DOHH2 (cell line): Measurements from ENCODE around the gene DNAJC2.

ENCODE experiments used
- CTCF ChIP-seq: fragments of 200-600 bp; sonication (generic); IDR thresholded peaks from one replicate; pipeline ENCODE4 v1.5.1; 2014; ENCODE audit warnings: antibody characterized with exemption, mild to moderate bottlenecking, low read depth, low read length; ENCODE audit not compliant: poor library complexity, severe bottlenecking
- EZH2phosphoT487 ChIP-seq: fragments of 200-600 bp; sonication (generic); IDR thresholded peaks from 2 replicates; pipeline ENCODE4 v1.6.1; 2017; ENCODE audit warnings: borderline replicate concordance, mild to moderate bottlenecking, antibody characterized with exemption, low read length, moderate library complexity, mixed read lengths

DNA sequence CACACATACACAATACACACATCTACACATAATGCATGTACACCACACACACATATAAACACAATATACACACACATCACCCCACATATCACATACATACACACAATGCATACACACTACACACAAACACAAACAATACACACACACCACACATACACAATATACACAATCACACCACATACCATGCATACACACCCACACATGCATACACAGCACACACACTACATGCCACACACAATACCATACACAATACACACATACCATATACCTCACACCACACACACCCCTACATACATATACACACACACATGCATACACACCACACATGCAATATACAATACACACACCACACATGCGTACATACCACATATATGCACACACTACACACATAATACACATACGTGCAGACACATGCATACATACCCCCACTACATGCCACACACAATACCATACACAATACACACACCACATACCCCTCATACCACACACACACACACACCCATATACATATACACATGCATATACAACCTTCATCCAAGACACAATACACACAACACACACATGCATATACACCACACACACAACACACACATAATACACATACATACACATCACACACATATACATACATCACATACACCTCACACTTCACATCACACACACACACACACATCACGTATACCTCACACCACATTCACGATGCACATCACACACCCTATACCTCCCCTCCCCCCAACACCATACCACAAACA, 36.9 kb upstream of the DNAJC2 start:
- no peak for TF ChIP-seq CTCF
- no peak for TF ChIP-seq EZH2phosphoT487
